H9 (cell line): Measurements from ENCODE around the gene CCDC40. TPM values are rescaled to one million over a fixed set of nuclear protein-coding genes. Genes with fewer than 3 reads are reported as not detected.

Source experiments
- DNase-seq: peaks from one replicate; pipeline ENCODE4 v3.0.0-alpha.2; 2017
- H2AFZ ChIP-seq: one replicate; pipeline ENCODE4 v1.6.1; 2013; ENCODE audit warnings: mild to moderate bottlenecking, low read length, control low read depth, moderate library complexity
- H2AK5ac ChIP-seq: 2 replicates; pipeline ENCODE4 v1.6.1; 2013; ENCODE audit warnings: low read length, control low read depth, mixed read lengths; ENCODE audit not compliant: insufficient read length
- H2BK120ac ChIP-seq: one replicate; pipeline ENCODE4 v1.6.1; 2013; ENCODE audit warnings: low read depth, mild to moderate bottlenecking, low read length, control low read depth, inconsistent platforms; ENCODE audit not compliant: poor library complexity, severe bottlenecking
- H2BK12ac ChIP-seq: 2 replicates; pipeline ENCODE4 v1.6.1; 2013; ENCODE audit warnings: low read length, control low read depth, mixed read lengths, low read depth; ENCODE audit not compliant: insufficient read length
- H2BK15ac ChIP-seq: 2 replicates; pipeline ENCODE4 v1.6.1; 2013; ENCODE audit warnings: low read depth, low read length, control low read depth
- H2BK20ac ChIP-seq: one replicate; pipeline ENCODE4 v1.6.1; 2013; ENCODE audit warnings: low read depth, mild to moderate bottlenecking, low read length, control low read depth, inconsistent platforms; ENCODE audit not compliant: poor library complexity, severe bottlenecking
- H2BK5ac ChIP-seq: 2 replicates; pipeline ENCODE4 v1.6.1; 2013; ENCODE audit warnings: low read length, control low read depth, mixed read lengths; ENCODE audit not compliant: insufficient read length
- H3K14ac ChIP-seq: 2 replicates; pipeline ENCODE4 v1.6.1; 2013; ENCODE audit warnings: low read length, control low read depth; ENCODE audit not compliant: insufficient read depth
- H3K18ac ChIP-seq: 2 replicates; pipeline ENCODE4 v1.6.1; 2013; ENCODE audit warnings: low read depth, mild to moderate bottlenecking, mixed read lengths, low read length, control low read depth; ENCODE audit not compliant: insufficient read length
- H3K23ac ChIP-seq: 2 replicates; pipeline ENCODE4 v1.6.1; 2013; ENCODE audit warnings: low read length, control low read depth, mixed read lengths, low read depth; ENCODE audit not compliant: insufficient read length
- H3K23me2 ChIP-seq: 2 replicates; pipeline ENCODE4 v1.6.1; 2013; ENCODE audit warnings: low read depth, mild to moderate bottlenecking, mixed read lengths, low read length, control low read depth; ENCODE audit not compliant: insufficient read length, poor library complexity, severe bottlenecking
- H3K27ac ChIP-seq: 2 replicates; pipeline ENCODE4 v1.5.1; 2013; ENCODE audit warnings: low read length, control low read depth, mixed read lengths, low read depth; ENCODE audit not compliant: insufficient read length
- H3K27me3 ChIP-seq: 2 replicates; pipeline ENCODE4 v1.6.1; 2013; ENCODE audit warnings: low read length, control low read depth, inconsistent platforms; ENCODE audit not compliant: insufficient read depth
- H3K4ac ChIP-seq: 2 replicates; pipeline ENCODE4 v1.6.1; 2013; ENCODE audit warnings: low read depth, mild to moderate bottlenecking, control low read depth, inconsistent platforms, low read length, moderate library complexity
- H3K4me1 ChIP-seq: 2 replicates; pipeline ENCODE4 v1.6.1; 2013; ENCODE audit warnings: low read length, control low read depth, inconsistent platforms; ENCODE audit not compliant: insufficient read depth
- H3K4me2 ChIP-seq: 2 replicates; pipeline ENCODE4 v1.6.1; 2013; ENCODE audit warnings: low read length, control low read depth, mixed read lengths; ENCODE audit not compliant: insufficient read length, insufficient read depth
- H3K56ac ChIP-seq: 2 replicates; pipeline ENCODE4 v1.6.1; 2013; ENCODE audit warnings: low read depth, mild to moderate bottlenecking, mixed read lengths, low read length, control low read depth; ENCODE audit not compliant: insufficient read length
- H3K79me1 ChIP-seq: 2 replicates; pipeline ENCODE4 v1.6.1; 2013; ENCODE audit warnings: low read depth, mild to moderate bottlenecking, moderate library complexity, low read length, control low read depth, inconsistent platforms; ENCODE audit not compliant: insufficient read depth, poor library complexity, severe bottlenecking
- H3K79me2 ChIP-seq: 2 replicates; pipeline ENCODE4 v1.6.1; 2013; ENCODE audit warnings: low read length, control low read depth, inconsistent platforms; ENCODE audit not compliant: insufficient read depth
- H3K9ac ChIP-seq: 2 replicates; pipeline ENCODE4 v1.6.1; 2013; ENCODE audit warnings: low read length, control low read depth, mixed read lengths; ENCODE audit not compliant: insufficient read length; ENCODE audit errors: extremely low read depth
- H3K9me3 ChIP-seq: one replicate; pipeline ENCODE4 v1.6.1; 2013; ENCODE audit warnings: low read depth, low read length, inconsistent platforms; ENCODE audit not compliant: control insufficient read depth
- H3T11ph ChIP-seq: one replicate; pipeline ENCODE4 v1.6.1; 2013; ENCODE audit warnings: mild to moderate bottlenecking, low read length, control low read depth, inconsistent platforms
- H4K20me1 ChIP-seq: one replicate; pipeline ENCODE4 v1.6.1; 2013; ENCODE audit not compliant: control insufficient read depth, insufficient read length, insufficient read depth
- H4K5ac ChIP-seq: 2 replicates; pipeline ENCODE4 v1.6.1; 2013; ENCODE audit warnings: low read depth, mild to moderate bottlenecking, mixed read lengths, low read length, control low read depth; ENCODE audit not compliant: insufficient read length
- H4K8ac ChIP-seq: replicated peaks from 2 replicates; pipeline ENCODE4 v1.6.1; 2013; ENCODE audit warnings: low read length, control low read depth, mixed read lengths, low read depth; ENCODE audit not compliant: insufficient read length
- H4K91ac ChIP-seq: 2 replicates; pipeline ENCODE4 v1.6.1; 2013; ENCODE audit warnings: low read depth, mild to moderate bottlenecking, moderate library complexity, mixed read lengths, low read length, control low read depth; ENCODE audit not compliant: insufficient read length
- H3K27ac Mint-ChIP-seq, 3 experiments: 2 replicates in 2 of 3; 3 replicates in 1 of 3; pipeline ENCODE4 v1.8.0; 2020 to 2021; ENCODE audit warnings: mixed read lengths in 3 of 3, mild to moderate bottlenecking in 1 of 3, moderate library complexity in 1 of 3
- H3K27me3 Mint-ChIP-seq: 2 replicates; pipeline ENCODE4 v1.8.0; 2021; ENCODE audit warnings: low read depth, mild to moderate bottlenecking, moderate library complexity, mixed read lengths
- H3K36me3 Mint-ChIP-seq, 3 experiments: 2 replicates in 2 of 3; 3 replicates in 1 of 3; pipeline ENCODE4 v1.8.0; 2020 to 2021; ENCODE audit warnings: low read depth in 3 of 3, mixed read lengths in 3 of 3; ENCODE audit not compliant: insufficient read depth in 1 of 3
- H3K4me1 Mint-ChIP-seq, 2 experiments: 2 replicates each; pipeline ENCODE4 v1.8.0; 2020; ENCODE audit warnings: mixed read lengths in 2 of 2
- H3K4me3 Mint-ChIP-seq, 2 experiments: 2 replicates in 1 of 2; 3 replicates in 1 of 2; pipeline ENCODE4 v1.8.0; 2020 to 2021; ENCODE audit warnings: mild to moderate bottlenecking in 2 of 2, mixed read lengths in 2 of 2, moderate library complexity in 1 of 2
- H3K9me3 Mint-ChIP-seq, 2 experiments: 2 replicates in 1 of 2; 3 replicates in 1 of 2; pipeline ENCODE4 v1.8.0; 2020; ENCODE audit warnings: mild to moderate bottlenecking in 2 of 2, mixed read lengths in 2 of 2, moderate library complexity in 1 of 2
- CTCF ChIP-seq: fragments of 200-600 bp; sonication (generic); conservative IDR thresholded peaks from 3 replicates; pipeline ENCODE4 v1.8.0; 2021; ENCODE audit warnings: antibody characterized with exemption, mild to moderate bottlenecking
- WGBS: extraction: QIAGEN DNeasy Blood & Tissue Kit; methylation state at CpG from one replicate; pipeline ENCODE4 v1.1.7; 2013; ENCODE audit warnings: missing lambda C conversion rate, low lambda C conversion rate, mixed read lengths; ENCODE audit not compliant: insufficient read length; ENCODE audit errors: extremely low coverage; 5-methylcytosine and 5-hydroxymethylcytosine counted together
- total RNA-seq: library from RNA; stranded (reverse); gene quantifications from 2 replicates; pipeline ENCODE4 v1.2.1, GENCODE V29; 2021

Gene CCDC40
- total RNA-seq, 1 experiment from 2014 or later = 8.9 TPM

- Histone ChIP-seq H3T11ph (no peak overlapping the region), H3K79me1 (peaks cover 4% of the 10 kb centered on the region), H2AFZ (no peak overlapping the region), H3K27ac (no peak overlapping the region), H3K9ac (no peak overlapping the region), H3K4me1 (peaks cover 3% of the 10 kb centered on the region; the same call in 1 of the 2 replicates), H3K27me3 (no peaks in the 10 kb centered on the region), H4K91ac (no peak overlapping the region), H3K4me2 (no peak overlapping the region), H2BK15ac (no peak overlapping the region), H3K9me3 (no peaks in the 10 kb centered on the region), H3K56ac (no peak overlapping the region), H3K18ac (no peak overlapping the region), H2BK120ac (no peak overlapping the region), H3K79me2 (peaks cover 22% of the 10 kb centered on the region; the same call in 1 of the 2 replicates), H3K4ac (no peak overlapping the region), H3K23ac (no peak overlapping the region), H4K8ac (no peak overlapping the region), H4K5ac (no peak overlapping the region), H4K20me1 (no peaks in the 10 kb centered on the region), H2BK20ac (no peak overlapping the region), H2BK5ac (no peak overlapping the region), H3K23me2 (peaks cover 6% of the 10 kb centered on the region), H2BK12ac (no peak overlapping the region), H2AK5ac (no peak overlapping the region), H3K14ac (no peak overlapping the region)
- TF ChIP-seq CTCF = no peak
- no peak for DNase-seq
- peaks cover 43 to 78% (median 78%) of the 10 kb centered on the region in 3 experiments for H3K36me3 Mint-ChIP-seq
- H3K27ac Mint-ChIP-seq = no peak overlapping the region
- no peaks in the 10 kb centered on the region for H3K9me3 Mint-ChIP-seq
- WGBS = no CpG with 5 or more reads among the region's 6 CpGs
- H3K4me1 Mint-ChIP-seq = peaks cover 13 to 19% of the 10 kb centered on the region in 2 experiments
- H3K4me3 Mint-ChIP-seq = no peak overlapping the region
- no peaks in the 10 kb centered on the region for H3K27me3 Mint-ChIP-seq
Measured at GRCh38 chr17:80142929-80143328, 106.5 kb downstream of the CCDC40 start.
